H1 (cell line): ENCODE measurements around the gene MSI2. TPM values are rescaled to one million over a fixed set of nuclear protein-coding genes. Genes with fewer than 3 reads are reported as not detected.

Source experiments
- CTCF ChIA-PET: fragments of 300-600 bp; sonication (Branson Sonifier 250); formaldehyde crosslinking; loops from one replicate; lab custom pipeline; 2021; ENCODE audit not compliant: partially characterized antibody; lab: Charles Lee
- POLR2A ChIA-PET: fragments of 300-600 bp; sonication (Branson Sonifier 250); formaldehyde crosslinking; loops from one replicate; lab custom pipeline; 2021; ENCODE audit warnings: inconsistent platforms; ENCODE audit not compliant: partially characterized antibody; lab: Charles Lee
- DNase-seq, 2 experiments: peaks; one replicate each; pipeline versions ENCODE4 v3.0.0 to v3.0.0-alpha.2; 2010 to 2022; ENCODE audit warnings: low spot score in 2 of 2, low read depth in 1 of 2, mixed read lengths in 1 of 2
- FAIRE-seq: peaks from 2 replicates; lab custom pipeline; 2011; peaks lifted over from hg19 to GRCh38; lab: Jason Lieb, UNC
- H2AFZ ChIP-seq: 2 replicates; pipeline ENCODE4 v1.8.1; 2012; ENCODE audit warnings: low read length, inconsistent platforms
- H2AK5ac ChIP-seq: 2 replicates; pipeline ENCODE4 v1.6.1; 2013; ENCODE audit warnings: low read depth, low read length
- H2BK120ac ChIP-seq: replicated peaks from 2 replicates; pipeline ENCODE3; 2013; ENCODE audit warnings: low read depth, low read length, inconsistent platforms
- H2BK12ac ChIP-seq: 2 replicates; pipeline ENCODE4 v1.6.1; 2013; ENCODE audit warnings: low read depth, low read length
- H2BK15ac ChIP-seq: 2 replicates; pipeline ENCODE4 v1.6.1; 2013; ENCODE audit warnings: low read length
- H2BK20ac ChIP-seq: 2 replicates; pipeline ENCODE4 v1.6.1; 2013; ENCODE audit warnings: low read length
- H2BK5ac ChIP-seq: 2 replicates; pipeline ENCODE4 v1.6.1; 2013; ENCODE audit warnings: low read depth, low read length
- H3K14ac ChIP-seq: 2 replicates; pipeline ENCODE4 v1.6.1; 2013; ENCODE audit warnings: inconsistent platforms; ENCODE audit not compliant: insufficient read length
- H3K18ac ChIP-seq: 2 replicates; pipeline ENCODE4 v1.6.1; 2013; ENCODE audit warnings: low read length; ENCODE audit errors: extremely low read depth
- H3K23ac ChIP-seq: 2 replicates; pipeline ENCODE4 v1.6.1; 2013; ENCODE audit warnings: inconsistent platforms; ENCODE audit not compliant: insufficient read length
- H3K23me2 ChIP-seq: 2 replicates; pipeline ENCODE4 v1.6.1; 2013; ENCODE audit warnings: low read depth, low read length
- H3K27ac ChIP-seq: 2 replicates; pipeline ENCODE4 v1.6.1; 2011; ENCODE audit warnings: low read depth, low read length, inconsistent platforms
- H3K27me3 ChIP-seq, 4 experiments: replicated peaks in 1 of 4; 1 replicate in 1 of 4; 2 replicates in 3 of 4; pipeline versions ENCODE4 v1.6.1 to v1.8.1; 2011 to 2013; ENCODE audit warnings: low read length in 3 of 4, mild to moderate bottlenecking in 3 of 4, inconsistent platforms in 2 of 4, mixed read lengths in 2 of 4, moderate library complexity in 1 of 4; ENCODE audit not compliant: control insufficient read depth in 3 of 4, insufficient read depth in 3 of 4; ENCODE audit errors: extremely low read depth in 1 of 4
- H3K36me3 ChIP-seq, 4 experiments: 2 replicates each; pipeline versions ENCODE4 v1.6.1 to v1.8.1; 2011 to 2013; ENCODE audit warnings: mild to moderate bottlenecking in 4 of 4, low read length in 3 of 4, moderate library complexity in 2 of 4, control low read depth in 1 of 4, inconsistent platforms in 1 of 4; ENCODE audit not compliant: insufficient read depth in 4 of 4, control insufficient read depth in 2 of 4
- H3K4ac ChIP-seq: replicated peaks from 2 replicates; pipeline ENCODE3; 2013; ENCODE audit warnings: low read length, low read depth, mixed read lengths, inconsistent platforms; ENCODE audit not compliant: insufficient read length
- H3K4me1 ChIP-seq, 4 experiments: replicated peaks in 1 of 4; 1 replicate in 1 of 4; 2 replicates in 3 of 4; pipeline versions ENCODE4 v1.6.1 to v1.8.1; 2011 to 2013; ENCODE audit warnings: low read length in 3 of 4, inconsistent platforms in 2 of 4, mixed read lengths in 1 of 4; ENCODE audit not compliant: insufficient read depth in 4 of 4, control insufficient read depth in 3 of 4
- H3K4me2 ChIP-seq, 2 experiments: 2 replicates each; pipeline versions ENCODE4 v1.6.1 to v1.8.1; 2011 to 2013; ENCODE audit warnings: low read depth in 2 of 2, low read length in 2 of 2, control low read depth in 1 of 2, inconsistent platforms in 1 of 2, mild to moderate bottlenecking in 1 of 2; ENCODE audit not compliant: insufficient read depth in 1 of 2
- H3K4me3 ChIP-seq, 4 experiments: fragments of 200-600, 300-600 bp in 1 of 4; sonication (generic), shearing (Covaris generic), sonication (Bioruptor Twin) in 1 of 4; 2 replicates each; pipeline versions ENCODE4 v1.5.1 to v1.8.1; 2011 to 2016; ENCODE audit warnings: low read length in 4 of 4, low read depth in 3 of 4, control low read depth in 2 of 4, inconsistent platforms in 2 of 4, mild to moderate bottlenecking in 2 of 4, mixed read lengths in 1 of 4, moderate library complexity in 1 of 4; ENCODE audit not compliant: insufficient read depth in 2 of 4; ENCODE audit errors: extremely low read depth in 1 of 4
- H3K56ac ChIP-seq: replicated peaks from 2 replicates; pipeline ENCODE3; 2013; ENCODE audit warnings: low read depth, mild to moderate bottlenecking, mixed read lengths, low read length, inconsistent platforms; ENCODE audit not compliant: insufficient read length
- H3K79me1 ChIP-seq: 2 replicates; pipeline ENCODE4 v1.6.1; 2013; ENCODE audit warnings: low read depth, low read length, control low read depth
- H3K79me2 ChIP-seq, 2 experiments: 2 replicates each; pipeline versions ENCODE4 v1.6.1 to v1.8.1; 2012 to 2013; ENCODE audit warnings: low read length in 2 of 2, mild to moderate bottlenecking in 2 of 2, inconsistent platforms in 1 of 2; ENCODE audit not compliant: insufficient read depth in 2 of 2, control insufficient read depth in 1 of 2
- H3K9ac ChIP-seq, 4 experiments: replicated peaks in 1 of 4; 1 replicate in 1 of 4; 2 replicates in 3 of 4; pipeline versions ENCODE4 v1.6.1 to v1.8.1; 2011 to 2013; ENCODE audit warnings: low read depth in 3 of 4, low read length in 3 of 4, control low read depth in 2 of 4, mild to moderate bottlenecking in 2 of 4, moderate library complexity in 2 of 4, inconsistent platforms in 1 of 4; ENCODE audit errors: extremely low read depth in 1 of 4
- H3K9me3 ChIP-seq, 2 experiments: 2 replicates each; pipeline versions ENCODE4 v1.6.1 to v1.8.1; 2012 to 2013; ENCODE audit warnings: mild to moderate bottlenecking in 2 of 2, moderate library complexity in 2 of 2, control low read depth in 1 of 2, inconsistent platforms in 1 of 2, low read depth in 1 of 2, low read length in 1 of 2, mixed read lengths in 1 of 2; ENCODE audit not compliant: insufficient read depth in 2 of 2
- H4K20me1 ChIP-seq, 2 experiments: replicated peaks in 1 of 2; 2 replicates each; pipeline versions ENCODE3 to v1.8.1; 2011 to 2013; ENCODE audit warnings: inconsistent platforms in 2 of 2, low read length in 2 of 2, mild to moderate bottlenecking in 1 of 2; ENCODE audit not compliant: insufficient read depth in 2 of 2, control insufficient read depth in 1 of 2
- H4K5ac ChIP-seq: 2 replicates; pipeline ENCODE4 v1.6.1; 2013; ENCODE audit warnings: low read length, low read depth, mixed read lengths, inconsistent platforms; ENCODE audit not compliant: insufficient read length
- H4K8ac ChIP-seq: 2 replicates; pipeline ENCODE4 v1.8.0; 2013; ENCODE audit warnings: mild to moderate bottlenecking, moderate library complexity, low read length, inconsistent platforms; ENCODE audit not compliant: insufficient read depth; ENCODE audit errors: extremely low read depth
- H4K91ac ChIP-seq: replicated peaks from 2 replicates; pipeline ENCODE3; 2013; ENCODE audit warnings: low read length, mixed read lengths, inconsistent platforms; ENCODE audit not compliant: insufficient read length
- CTCF ChIP-seq, 3 experiments: IDR thresholded peaks; 1 replicate in 2 of 3; 2 replicates in 1 of 3; pipeline versions ENCODE4 v1.5.1 to v1.6.1; 2011; ENCODE audit warnings: low read length in 3 of 3, mild to moderate bottlenecking in 3 of 3, inconsistent platforms in 2 of 3, low read depth in 1 of 3, moderate library complexity in 1 of 3; ENCODE audit not compliant: insufficient read depth in 1 of 3; ENCODE audit errors: control extremely low read depth in 1 of 3
- RAD21 ChIP-seq, 2 experiments: IDR thresholded peaks in 1 of 2; conservative IDR thresholded peaks in 1 of 2; 2 replicates each; pipeline ENCODE4 v1.6.1; 2011; ENCODE audit warnings: low read depth in 2 of 2, low read length in 2 of 2, improper control_type of control experiment in 1 of 2, inconsistent platforms in 1 of 2, mild to moderate bottlenecking in 1 of 2, moderate library complexity in 1 of 2
- RNF2 ChIP-seq: fragments of 200-900, 300-1000 bp; sonication (generic); IDR thresholded peaks from 2 replicates; pipeline ENCODE4 v1.7.1; 2016; ENCODE audit warnings: borderline replicate concordance, low read depth, mild to moderate bottlenecking, antibody characterized with exemption, low read length; ENCODE audit not compliant: poor library complexity, severe bottlenecking; ENCODE audit errors: missing control alignments
- WGBS, 2 experiments: shearing (Covaris generic) in 1 of 2; methylation state at CpG; one replicate each; pipeline versions ENCODE4 v1.1.6 to v1.1.7; 2013 to 2015; ENCODE audit warnings: low lambda C conversion rate in 2 of 2, mixed read lengths in 2 of 2, inconsistent platforms in 1 of 2, low coverage in 1 of 2, missing lambda C conversion rate in 1 of 2; ENCODE audit not compliant: insufficient replicate concordance in 2 of 2, insufficient coverage in 1 of 2, insufficient read length in 1 of 2; ENCODE audit errors: extremely low coverage in 1 of 2, missing lambda C conversion rate in 1 of 2; 5-methylcytosine and 5-hydroxymethylcytosine counted together
- polyA plus RNA-seq, 7 experiments: library from polyadenylated mRNA; depleted of rRNA in 3 of 7; stranded (reverse) in 5 of 7; unstranded in 2 of 7; fragments of >200 nt in 5 of 7; fragments of 200-250 nt in 2 of 7; gene quantifications; 1 replicate in 5 of 7; 2 replicates in 1 of 7; 4 replicates in 1 of 7; pipeline versions ENCODE4 v1.2.1 to v1.2.3, GENCODE V29; 2011 to 2013; ENCODE audit warnings: missing spikeins in 2 of 7, mixed read lengths in 2 of 7
- total RNA-seq: library from RNA; stranded (reverse); fragmentation: NEBNext Ultra II Directional; extraction: Animal tissue kit (Norgen Biotek cat#: 25700); gene quantifications from 2 replicates; pipeline ENCODE4 v1.2.1, GENCODE V29; 2021

Gene MSI2
- total and polyA plus RNA-seq, 2 of the 8 experiments (the other 6 are each of a cell fraction or from before 2014, with no cell fraction given), result 36.7 to 80.6 TPM

- no peak overlapping the region for H3K56ac ChIP-seq
- H3K27me3 ChIP-seq, result no peaks in the 10 kb centered on the region
- H2BK5ac ChIP-seq, result no peak overlapping the region
- no peak overlapping the region for H2BK15ac ChIP-seq
- H3K9ac ChIP-seq, result 0 out of 7 replicates have a peak overlapping the region, but pooled peaks of 1 of the 4 experiments have one; percentile 15
- FAIRE-seq, result no peak
- 91% methylated on average over 11 of the region's 11 CpGs; no CpG with 5 or more reads in 1 of the 2 experiments for WGBS, 2 experiments
- H2BK20ac ChIP-seq, result no peak overlapping the region
- no peak overlapping the region for H4K91ac ChIP-seq
- H3K14ac ChIP-seq, result no peak overlapping the region
- no peak overlapping the region for H2BK12ac ChIP-seq
- H3K36me3 ChIP-seq, result peaks cover 0 to 2% (median 0%) of the 10 kb centered on the region in 4 experiments; a peak in 1 of 8 replicates
- H3K23ac ChIP-seq, result no peak overlapping the region
- peaks cover 0 to 7% of the 10 kb centered on the region in 2 experiments for H4K20me1 ChIP-seq
- no peak overlapping the region for H3K27ac ChIP-seq
- DNase-seq, result no peak
- no peaks in the 10 kb centered on the region for H3K9me3 ChIP-seq
- CTCF ChIA-PET, result interaction anchor here (0.7 to 3.2 kb wide), 15 partner anchors 9 to 223 kb away, joined by 3 to 14 read pairs (median 4); no protein-coding TSS in a partner anchor
- POLR2A ChIA-PET, result no interaction called here
- H3K4ac ChIP-seq, result no peak overlapping the region
- H4K8ac ChIP-seq, result no peak overlapping the region; the same call in 1 of the 2 replicates
- no peak overlapping the region for H3K4me2 ChIP-seq
- no peak for TF ChIP-seq RNF2
- TF ChIP-seq CTCF (IDR thresholded peaks at IDR 0.05; ENCODE audit: control extremely low read depth in 1 of 3, insufficient read depth in 1 of 3, low read depth in 1 of 3, low read length in 3 of 3), result peak; percentile 30 to 46 (median 31); a peak in 3 of 4 replicates
- peak; percentile 43 to 58 for TF ChIP-seq RAD21 (IDR thresholded peaks at IDR 0.05 in 1 of 2, conservative IDR thresholded peaks at IDR 0.05 in 1 of 2; ENCODE audit: low read depth in 2 of 2, low read length in 2 of 2)
- no peak overlapping the region for H2BK120ac ChIP-seq
- no peak overlapping the region for H4K5ac ChIP-seq
- no peak overlapping the region for H2AK5ac ChIP-seq
- no peak overlapping the region for H3K18ac ChIP-seq
- peaks cover 2% of the 10 kb centered on the region; the same call in 1 of the 2 replicates for H3K79me1 ChIP-seq
- H3K4me3 ChIP-seq, result no peak overlapping the region
- H2AFZ ChIP-seq, result no peak overlapping the region
- H3K79me2 ChIP-seq, result peaks cover 0 to 41% of the 10 kb centered on the region in 2 experiments; a peak in 2 of 4 replicates
- no peaks in the 10 kb centered on the region for H3K23me2 ChIP-seq
- H3K4me1 ChIP-seq, result peaks cover 0 to 8% (median 3%) of the 10 kb centered on the region in 4 experiments; a peak in 2 of 7 replicates
Observed at GRCh38 chr17:57419940-57420550, 163.7 kb downstream of the MSI2 start.
